HepG2 (cell line): ENCODE results near the gene ZNF683. TPM values are rescaled to one million over a fixed set of nuclear protein-coding genes. Genes with fewer than 3 reads are reported as not detected.

Source experiments
- BCL6 ChIP-seq: IDR thresholded peaks from 2 replicates; pipeline ENCODE4 v1.6.1; 2016; ENCODE audit warnings: missing genetic modification reagents, missing compliant biosample characterization
- CCDC6 ChIP-seq: sonication (generic); formaldehyde crosslinking; IDR thresholded peaks from 2 replicates; pipeline ENCODE4 v1.8.1; 2022; ENCODE audit warnings: mild to moderate bottlenecking, missing genetic modification reagents, moderate library complexity
- ELF3 ChIP-seq: IDR thresholded peaks from 2 replicates; pipeline ENCODE4 v1.6.1; 2016; ENCODE audit warnings: missing genetic modification reagents, missing compliant biosample characterization
- GATAD2A ChIP-seq: IDR thresholded peaks from 2 replicates; pipeline ENCODE4 v1.6.1; 2016
- IKZF4 ChIP-seq: sonication (generic); formaldehyde crosslinking; IDR thresholded peaks from 2 replicates; pipeline ENCODE4 v1.5.1; 2020; ENCODE audit warnings: borderline replicate concordance, mild to moderate bottlenecking, low read depth, missing genetic modification reagents; ENCODE audit errors: not compliant biosample characterization
- MEF2D ChIP-seq: sonication (generic); formaldehyde crosslinking; IDR thresholded peaks from 2 replicates; pipeline ENCODE4 v1.5.1; 2020; ENCODE audit warnings: mild to moderate bottlenecking, missing genetic modification reagents
- MYNN ChIP-seq: sonication (generic); formaldehyde crosslinking; IDR thresholded peaks from 2 replicates; pipeline ENCODE4 v1.4.0; 2020; ENCODE audit warnings: mild to moderate bottlenecking, low read depth, missing genetic modification reagents
- RAD21 ChIP-seq: fragments of 450-650 bp; formaldehyde crosslinking; IDR thresholded peaks from 2 replicates; pipeline ENCODE4 v1.5.0; 2020; ENCODE audit warnings: mild to moderate bottlenecking
- SALL1 ChIP-seq: sonication (generic); formaldehyde crosslinking; IDR thresholded peaks from 2 replicates; pipeline ENCODE4 v1.8.0; 2022; ENCODE audit warnings: mild to moderate bottlenecking, missing genetic modification reagents
- SAP130 ChIP-seq: IDR thresholded peaks from 2 replicates; pipeline ENCODE4 v1.6.1; 2016; ENCODE audit warnings: low read depth
- SMC3 ChIP-seq: IDR thresholded peaks from 2 replicates; pipeline ENCODE4 v1.6.1; 2011; ENCODE audit warnings: low read length, improper control_type of control experiment
- THAP9 ChIP-seq: sonication (generic); formaldehyde crosslinking; IDR thresholded peaks from 2 replicates; pipeline ENCODE4; 2020; ENCODE audit warnings: missing genetic modification reagents, mild to moderate bottlenecking, borderline replicate concordance
- XRCC5 ChIP-seq: fragments of 200-400 bp; formaldehyde crosslinking; optimal IDR thresholded peaks from 2 replicates; pipeline ENCODE3; 2017; ENCODE audit warnings: mild to moderate bottlenecking, low read length
- ZFP36 ChIP-seq: fragments of 150-350 bp; IDR thresholded peaks from 2 replicates; pipeline ENCODE4 v1.6.1; 2018; ENCODE audit warnings: borderline replicate concordance, low read length, low read depth; ENCODE audit not compliant: partially characterized antibody
- ZGPAT ChIP-seq: IDR thresholded peaks from 2 replicates; pipeline ENCODE4 v1.6.1; 2016; ENCODE audit warnings: mild to moderate bottlenecking
- ZNF12 ChIP-seq: sonication (generic); formaldehyde crosslinking; IDR thresholded peaks from 2 replicates; pipeline ENCODE4 v1.5.0; 2020; ENCODE audit warnings: missing genetic modification reagents
- ZNF331 ChIP-seq: sonication (generic); formaldehyde crosslinking; IDR thresholded peaks from 2 replicates; pipeline ENCODE4 v1.4.0; 2020; ENCODE audit warnings: missing genetic modification reagents
- ZNF501 ChIP-seq: sonication (generic); formaldehyde crosslinking; IDR thresholded peaks from 2 replicates; pipeline ENCODE4 v1.5.1; 2020; ENCODE audit warnings: mild to moderate bottlenecking, moderate library complexity, missing genetic modification reagents
- polyA plus RNA-seq, 8 experiments: library from polyadenylated mRNA; depleted of rRNA in 3 of 8; stranded (reverse) in 7 of 8; unstranded in 1 of 8; fragments of >200 nt; fragmentation: Illumina TruSeq in 4 of 8; extraction: Trizol in 4 of 8; gene quantifications; 2 replicates each; pipeline versions ENCODE4 v1.2.1 to v1.2.3, GENCODE V29; 2011 to 2016; ENCODE audit warnings: low read depth in 4 of 8, missing spikeins in 1 of 8, mixed read lengths in 1 of 8; ENCODE audit not compliant: insufficient read depth in 1 of 8
- total RNA-seq, 5 experiments: library from RNA; depleted of rRNA; stranded (reverse); fragments of >200 nt; fragmentation: Illumina TruSeq; extraction: Trizol; gene quantifications; 2 replicates each; pipeline ENCODE4 v1.2.3, GENCODE V29; 2016; ENCODE audit warnings: low read depth in 1 of 5
- TF ChIP-seq, protein P1 (sequence below): sonication (generic); formaldehyde crosslinking; IDR thresholded peaks from 2 replicates; pipeline ENCODE4 v1.4.0; 2020; ENCODE audit warnings: missing genetic modification reagents
- TF ChIP-seq, protein P2 (sequence below): sonication (generic); formaldehyde crosslinking; IDR thresholded peaks from 2 replicates; pipeline ENCODE4 v1.5.1; 2020; ENCODE audit warnings: mild to moderate bottlenecking, moderate library complexity, missing genetic modification reagents

ZNF683 gene
- total and polyA plus RNA-seq, 2 of the 13 experiments (the other 11 are each of a cell fraction or from before 2014, with no cell fraction given): not detected

- TF ChIP-seq, protein P1, sequence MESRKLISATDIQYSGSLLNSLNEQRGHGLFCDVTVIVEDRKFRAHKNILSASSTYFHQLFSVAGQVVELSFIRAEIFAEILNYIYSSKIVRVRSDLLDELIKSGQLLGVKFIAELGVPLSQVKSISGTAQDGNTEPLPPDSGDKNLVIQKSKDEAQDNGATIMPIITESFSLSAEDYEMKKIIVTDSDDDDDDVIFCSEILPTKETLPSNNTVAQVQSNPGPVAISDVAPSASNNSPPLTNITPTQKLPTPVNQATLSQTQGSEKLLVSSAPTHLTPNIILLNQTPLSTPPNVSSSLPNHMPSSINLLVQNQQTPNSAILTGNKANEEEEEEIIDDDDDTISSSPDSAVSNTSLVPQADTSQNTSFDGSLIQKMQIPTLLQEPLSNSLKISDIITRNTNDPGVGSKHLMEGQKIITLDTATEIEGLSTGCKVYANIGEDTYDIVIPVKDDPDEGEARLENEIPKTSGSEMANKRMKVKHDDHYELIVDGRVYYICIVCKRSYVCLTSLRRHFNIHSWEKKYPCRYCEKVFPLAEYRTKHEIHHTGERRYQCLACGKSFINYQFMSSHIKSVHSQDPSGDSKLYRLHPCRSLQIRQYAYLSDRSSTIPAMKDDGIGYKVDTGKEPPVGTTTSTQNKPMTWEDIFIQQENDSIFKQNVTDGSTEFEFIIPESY (CRISPR knock-in tag): peak; percentile 19; the same call in 1 of the 2 replicates
- TF ChIP-seq SMC3 (peak; percentile 73), BCL6 (CRISPR knock-in tag) (0 out of 2 replicates have a peak, but pooled peaks have one; percentile 11), ZFP36 (peak; percentile 29), IKZF4 (CRISPR knock-in tag) (no peak), GATAD2A (CRISPR knock-in tag) (0 out of 2 replicates have a peak, but pooled peaks have one; percentile 30), THAP9 (peak; percentile 43; the same call in 1 of the 2 replicates), XRCC5 (peak; percentile 86), SALL1 (CRISPR knock-in tag) (peak; percentile 65; the same call in 1 of the 2 replicates), SAP130 (CRISPR knock-in tag) (peak; percentile 42), ELF3 (CRISPR knock-in tag) (peak; percentile 56; the same call in 1 of the 2 replicates), CCDC6 (0 out of 2 replicates have a peak, but pooled peaks have one; percentile 14), ZGPAT (CRISPR knock-in tag) (peak; percentile 44; the same call in 1 of the 2 replicates), ZNF331 (peak; percentile 52; the same call in 1 of the 2 replicates), RAD21 (peak; percentile 96), MYNN (CRISPR knock-in tag) (0 out of 2 replicates have a peak, but pooled peaks have one; percentile 42), ZNF501 (CRISPR knock-in tag) (peak; percentile 56), ZNF12 (CRISPR knock-in tag) (no peak), MEF2D (0 out of 2 replicates have a peak, but pooled peaks have one; percentile 26)
- TF ChIP-seq, protein P2, sequence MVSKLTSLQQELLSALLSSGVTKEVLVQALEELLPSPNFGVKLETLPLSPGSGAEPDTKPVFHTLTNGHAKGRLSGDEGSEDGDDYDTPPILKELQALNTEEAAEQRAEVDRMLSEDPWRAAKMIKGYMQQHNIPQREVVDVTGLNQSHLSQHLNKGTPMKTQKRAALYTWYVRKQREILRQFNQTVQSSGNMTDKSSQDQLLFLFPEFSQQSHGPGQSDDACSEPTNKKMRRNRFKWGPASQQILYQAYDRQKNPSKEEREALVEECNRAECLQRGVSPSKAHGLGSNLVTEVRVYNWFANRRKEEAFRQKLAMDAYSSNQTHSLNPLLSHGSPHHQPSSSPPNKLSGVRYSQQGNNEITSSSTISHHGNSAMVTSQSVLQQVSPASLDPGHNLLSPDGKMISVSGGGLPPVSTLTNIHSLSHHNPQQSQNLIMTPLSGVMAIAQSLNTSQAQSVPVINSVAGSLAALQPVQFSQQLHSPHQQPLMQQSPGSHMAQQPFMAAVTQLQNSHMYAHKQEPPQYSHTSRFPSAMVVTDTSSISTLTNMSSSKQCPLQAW (CRISPR knock-in tag): 0 out of 2 replicates have a peak, but pooled peaks have one; percentile 35
Observed at GRCh38 chr1:26363549-26364448, 8.8 kb downstream of the ZNF683 start (continued).
